ENCODE measurements around the gene CSNK1G1.

GRCh38 chr15:64343222-64343621 lies 12.8 kb downstream of the CSNK1G1 start:
- TF ChIP-seq CTCF (IDR thresholded peaks at IDR 0.05) (no peak), POLR2AphosphoS5 (IDR thresholded peaks at IDR 0.05; ENCODE audit: insufficient read depth in 1 of 2, low read depth in 1 of 2) (no peak)
